Measurements from ENCODE around the gene KCND3.

The KCND3 gene

GRCh38 chr1:111988377-111988742 lies 1.1 kb downstream of the KCND3 start:
- no peak for DNase-seq (ENCODE audit: low spot score)

DNA sequence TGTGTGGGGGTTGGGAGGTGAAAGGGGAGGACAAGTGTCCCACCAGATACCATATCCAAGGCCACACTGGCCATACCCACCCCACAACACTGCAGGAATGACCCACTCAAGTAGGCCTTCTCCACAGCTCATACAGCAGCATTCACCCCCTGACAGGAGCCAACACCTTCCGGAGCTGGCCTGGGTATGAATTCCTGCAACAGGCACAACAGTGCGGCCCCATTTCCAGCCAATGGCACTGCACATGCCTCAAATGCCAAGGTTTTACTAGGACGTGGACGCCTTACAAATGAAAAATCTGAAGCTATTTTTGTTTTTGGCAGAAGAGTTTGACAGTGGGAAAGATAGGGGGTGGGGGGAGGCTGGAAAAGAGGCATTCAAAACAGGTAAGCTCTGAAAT lies 2.0 kb downstream of the KCND3 start:
- DNase-seq (ENCODE audit: low spot score): no peak

- no peak for DNase-seq (ENCODE audit: low spot score)
These were observed 6.0 kb downstream of the KCND3 start for GRCh38 chr1:111983500-111983899.

DNA sequence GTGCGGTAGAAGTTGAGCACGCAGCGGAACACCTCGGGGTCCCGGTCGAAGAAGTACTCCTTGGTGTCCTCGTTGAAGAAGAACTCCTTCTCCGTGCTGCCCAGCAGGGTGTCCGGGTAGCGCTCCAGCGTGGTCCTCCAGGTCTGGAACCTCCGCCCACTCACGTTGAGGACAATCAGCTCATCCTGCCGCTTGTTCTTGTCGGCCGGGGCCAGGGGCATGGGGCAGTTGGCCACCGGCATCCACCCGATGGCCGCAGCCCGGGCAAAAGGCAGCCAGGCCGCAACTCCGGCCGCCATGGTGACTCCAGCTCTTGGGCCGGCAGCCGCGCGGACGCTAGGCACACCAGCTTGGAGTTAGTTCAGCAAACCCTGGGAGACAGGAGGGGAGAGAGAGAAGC lies 7.0 kb downstream of the KCND3 start:
- DNase-seq (ENCODE audit: low spot score): no peak

- no peak for DNase-seq (ENCODE audit: low spot score)
These were observed 7.6 kb downstream of the KCND3 start for GRCh38 chr1:111981871-111982270.

- DNase-seq (ENCODE audit: low spot score): no peak
These were observed 8.4 kb downstream of the KCND3 start for GRCh38 chr1:111981090-111981489.

GRCh38 chr1:111980686-111981085 lies 8.8 kb downstream of the KCND3 start:
- DNase-seq (ENCODE audit: low spot score): no peak

- DNase-seq (ENCODE audit: low spot score): no peak
These were observed 10.8 kb downstream of the KCND3 start for GRCh38 chr1:111978695-111979094.

DNA sequence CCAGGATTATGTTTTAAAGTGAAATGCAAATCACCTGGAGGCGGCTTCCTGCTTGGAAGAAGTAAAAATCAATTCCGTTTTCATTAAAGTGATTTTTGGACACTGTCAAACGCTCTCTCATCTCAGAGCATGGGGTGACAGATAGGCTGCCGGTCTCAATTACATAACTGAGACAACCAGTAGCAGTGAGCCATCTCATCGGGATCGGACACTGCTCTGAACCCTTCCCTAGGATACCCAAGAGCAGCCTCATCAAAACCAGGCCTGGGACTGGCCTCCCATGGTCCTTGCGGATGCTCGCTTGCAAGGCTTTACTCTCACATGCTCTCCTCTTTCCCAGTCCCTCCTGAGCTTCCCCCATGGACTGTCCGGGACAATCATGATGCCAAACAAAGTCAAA lies 12.1 kb downstream of the KCND3 start:
- no peak for DNase-seq (ENCODE audit: low spot score)

DNA sequence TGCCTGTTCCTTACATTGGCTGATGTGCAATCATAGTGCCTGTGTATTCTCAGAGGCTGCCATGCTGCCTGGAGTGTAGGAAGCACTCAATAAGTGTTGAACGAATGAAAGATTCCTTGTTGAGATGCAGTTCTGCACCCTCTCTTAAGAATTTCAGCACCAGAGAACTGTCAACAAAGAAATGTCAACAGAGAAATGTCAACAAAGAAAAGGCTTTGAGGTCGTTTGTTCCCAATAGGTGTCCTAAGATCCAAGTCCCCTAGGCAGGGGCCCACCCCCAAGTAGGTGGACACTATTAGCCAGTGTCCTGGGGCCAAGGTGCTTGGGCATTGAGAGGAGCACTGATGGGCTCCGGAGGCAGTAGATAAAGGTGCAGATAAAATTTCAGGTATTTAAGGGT lies 12.6 kb downstream of the KCND3 start:
- no peak for DNase-seq (ENCODE audit: low spot score)

GRCh38 chr1:111976332-111976731 lies 13.1 kb downstream of the KCND3 start:
- DNase-seq (ENCODE audit: low spot score): no peak

- no peak for DNase-seq (ENCODE audit: low spot score)
These were observed 16.2 kb downstream of the KCND3 start for GRCh38 chr1:111973150-111973790.

DNA sequence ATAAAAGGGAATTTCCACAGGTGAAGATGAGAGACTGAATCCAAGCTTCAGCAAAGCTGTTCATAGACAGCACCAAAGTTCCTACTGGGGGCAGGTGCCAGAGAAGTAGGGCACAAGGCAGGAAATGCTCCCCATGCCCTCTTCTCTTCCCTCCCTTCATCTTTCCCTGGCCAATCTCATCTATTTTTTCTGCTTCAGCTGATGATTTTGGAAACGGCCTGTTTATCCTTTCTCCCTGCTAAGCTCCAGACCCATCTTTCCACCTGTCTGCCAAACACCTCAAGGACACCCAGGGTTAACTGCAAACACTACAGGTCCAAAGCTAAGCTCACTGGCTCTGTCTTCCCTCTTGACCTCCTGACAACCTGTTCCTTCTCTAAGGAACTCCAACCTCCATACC lies 18.1 kb downstream of the KCND3 start:
- DNase-seq (ENCODE audit: low spot score): no peak

- no peak for DNase-seq (ENCODE audit: low spot score)
These were observed 21.0 kb downstream of the KCND3 start for GRCh38 chr1:111968511-111968910.

- DNase-seq (ENCODE audit: low spot score): no peak
These were observed 21.6 kb downstream of the KCND3 start for GRCh38 chr1:111967886-111968285.

DNA sequence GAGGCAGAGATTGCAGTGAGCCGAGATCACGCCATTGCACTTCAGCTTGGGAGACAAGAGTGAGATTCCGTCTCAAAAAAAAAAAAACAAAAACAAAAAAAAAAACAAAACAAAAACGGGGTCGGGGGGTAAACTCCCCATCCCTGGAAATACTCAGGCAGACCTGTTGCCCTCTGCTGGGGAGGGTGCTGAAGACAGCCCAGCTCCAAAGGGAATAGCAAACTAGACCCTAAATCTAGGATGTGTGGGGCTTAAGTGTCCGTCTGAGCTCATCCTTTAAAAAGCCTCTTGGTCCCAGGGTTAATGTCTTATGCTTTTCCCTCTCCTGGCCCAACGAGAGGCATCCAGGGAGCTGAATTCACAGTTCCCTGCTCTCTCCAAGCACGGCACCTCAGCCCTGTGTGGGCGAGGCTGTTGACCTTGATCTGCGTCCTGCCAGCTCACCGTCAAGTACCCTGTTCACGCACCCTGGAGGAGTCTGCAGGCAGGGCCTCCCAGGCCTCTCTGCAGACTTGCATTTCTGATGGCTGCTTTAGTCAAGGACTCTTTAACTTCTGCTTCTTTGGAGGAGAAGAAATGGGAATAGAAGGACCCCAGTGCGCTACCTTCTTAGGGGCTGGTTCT lies 22.3 kb downstream of the KCND3 start:
- DNase-seq (ENCODE audit: low spot score): no peak

DNA sequence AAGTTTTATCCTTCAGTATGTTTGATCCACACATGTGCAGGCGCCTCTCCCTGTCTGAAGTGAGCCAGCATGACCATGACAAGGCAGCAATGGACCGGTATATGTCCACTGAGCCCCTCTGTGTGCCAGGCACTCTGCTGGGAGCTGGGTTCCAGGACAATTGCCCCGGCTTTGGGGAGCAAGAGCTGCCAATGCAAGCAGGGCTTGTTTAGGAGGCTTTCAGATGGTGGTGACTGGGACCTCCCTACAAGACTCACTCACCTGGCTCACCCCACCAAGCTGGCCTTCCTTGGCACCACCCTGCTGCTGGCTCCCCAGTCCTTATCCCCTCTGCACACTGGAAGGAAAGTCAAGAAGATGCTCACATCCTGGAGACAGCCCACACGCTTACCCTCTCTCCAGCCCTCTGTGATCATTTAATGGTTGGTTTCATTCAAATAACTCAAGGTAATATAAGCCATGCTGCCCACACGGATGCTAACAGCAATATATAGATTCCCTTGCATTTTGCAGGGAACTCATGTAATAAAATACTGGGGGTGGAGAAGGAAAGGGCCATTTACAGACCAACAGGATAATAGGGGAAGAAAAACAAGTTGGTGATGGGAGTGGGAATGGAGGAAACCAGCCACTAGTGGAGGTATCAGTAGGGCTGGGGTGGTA lies 23.6 kb downstream of the KCND3 start:
- no peak for DNase-seq (ENCODE audit: low spot score)

DNA sequence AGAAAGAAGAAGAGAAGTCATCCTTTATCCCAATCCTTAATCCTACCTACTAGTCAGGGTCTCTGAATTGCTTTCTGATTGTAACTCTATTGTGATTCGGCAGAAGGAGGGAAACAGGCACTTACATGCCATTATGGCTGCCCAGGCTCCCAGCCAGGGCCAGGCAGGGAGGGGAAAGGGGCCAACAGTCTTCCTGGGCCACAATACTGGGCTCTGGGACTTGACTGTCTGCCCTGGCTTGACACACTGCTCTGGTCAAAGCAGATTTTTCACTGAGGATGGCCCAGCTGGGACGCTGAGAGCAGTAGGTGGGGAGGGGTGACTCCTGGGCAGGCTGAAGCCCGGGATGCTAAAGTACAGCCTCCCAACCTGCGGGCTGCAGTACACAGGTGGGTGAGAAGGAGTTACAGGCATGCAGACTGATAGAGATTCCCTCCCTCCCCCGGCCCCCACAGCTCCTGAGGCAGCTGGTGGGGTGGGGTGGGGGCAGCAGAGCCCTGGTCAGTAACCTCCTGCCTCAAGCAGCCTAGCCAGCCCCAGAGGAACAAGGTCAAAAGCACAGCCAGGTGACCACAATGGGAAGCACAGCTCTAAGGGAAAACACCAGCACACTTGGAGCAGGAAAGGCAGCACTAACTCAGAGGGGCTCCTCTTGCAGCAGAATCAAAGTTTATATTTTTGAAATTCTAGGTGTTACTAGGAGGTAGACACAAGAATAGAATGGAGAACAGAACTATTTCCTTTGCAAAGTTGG lies 25.3 kb downstream of the KCND3 start:
- DNase-seq (ENCODE audit: low spot score): no peak

DNA sequence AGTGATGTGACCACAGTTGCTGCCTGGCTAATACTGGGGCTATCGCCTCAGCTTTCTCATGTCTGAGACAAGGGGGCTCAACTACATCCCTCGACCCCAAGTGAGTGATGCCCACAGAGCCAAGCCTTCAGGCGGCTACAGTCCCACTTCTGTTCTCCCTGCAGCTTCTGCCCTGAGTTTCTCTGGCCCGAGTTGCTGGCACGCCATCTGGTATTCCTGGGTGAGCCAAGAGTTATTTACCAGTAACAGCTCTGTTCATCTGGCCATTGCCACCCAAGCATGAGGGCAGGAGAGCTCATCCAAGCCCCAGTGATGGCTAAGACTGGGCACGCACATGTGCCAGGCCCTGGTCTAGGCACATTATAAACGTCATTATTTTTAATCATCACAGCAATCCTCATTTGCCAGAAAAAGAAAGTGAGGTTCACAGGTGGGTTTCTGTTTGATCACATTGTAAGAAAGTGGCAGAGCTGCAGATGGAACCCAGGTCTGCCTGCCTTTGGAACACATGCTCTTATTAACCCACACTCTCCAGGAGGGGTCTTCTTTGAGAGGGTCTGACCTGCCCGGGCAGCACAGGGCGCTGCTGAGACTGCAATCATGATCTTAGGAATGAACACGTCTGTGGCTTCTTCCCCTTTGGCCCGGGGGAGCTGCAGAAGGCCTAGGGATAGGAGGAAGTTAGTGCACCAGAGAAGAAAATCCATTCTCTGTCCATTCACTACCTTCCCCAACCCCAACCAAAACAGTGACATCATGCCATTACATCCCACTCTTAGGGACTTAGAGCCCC lies 27.5 kb downstream of the KCND3 start:
- no peak for DNase-seq (ENCODE audit: low spot score)

GRCh38 chr1:111961016-111961415 lies 28.5 kb downstream of the KCND3 start:
- no peak for DNase-seq (ENCODE audit: low spot score)

DNA sequence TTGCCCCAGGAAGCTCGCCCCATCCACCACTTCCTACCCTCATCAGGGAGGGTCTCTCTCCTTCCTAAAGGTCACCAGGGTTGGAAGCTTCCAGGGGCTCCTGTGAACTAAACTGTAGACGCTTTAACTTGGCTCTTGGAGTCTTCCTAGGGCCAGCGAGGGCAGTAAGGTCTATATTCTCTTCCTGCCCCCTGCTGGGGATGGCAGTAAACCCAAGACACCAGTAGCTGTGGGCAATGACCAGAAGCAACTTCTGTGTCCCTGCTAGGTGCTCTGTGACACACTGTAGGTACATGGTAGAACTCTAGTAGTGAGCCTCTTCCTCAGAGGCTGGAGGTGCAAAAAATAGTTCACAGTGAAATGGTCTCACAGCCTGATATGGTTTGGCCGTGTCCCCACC lies 30.0 kb downstream of the KCND3 start:
- DNase-seq (ENCODE audit: low spot score): no peak

- DNase-seq (ENCODE audit: low spot score): no peak
These were observed 30.6 kb downstream of the KCND3 start for GRCh38 chr1:111958851-111959250.

Measured in hematopoietic multipotent progenitor cell treated with erythropoietin and hydrocortisone succinate and interleukin-3 and kit ligand, for 17 days (in vitro differentiated cells).